CD4-positive, alpha-beta memory T cell (primary cell): ENCODE results near the gene PPP1R1C. TPM values are rescaled to one million over a fixed set of nuclear protein-coding genes. Genes with fewer than 3 reads are reported as not detected.

Experiments
- CTCF ChIA-PET: fragments of 350-600 bp; sonication (Branson Sonifier 250); formaldehyde crosslinking; loops from one replicate; lab custom pipeline; 2021; ENCODE audit warnings: inconsistent platforms; ENCODE audit not compliant: partially characterized antibody; lab: Charles Lee
- POLR2A ChIA-PET: fragments of 350-600 bp; sonication (Branson Sonifier 250); formaldehyde crosslinking; loops from one replicate; lab custom pipeline; 2021; ENCODE audit not compliant: partially characterized antibody; lab: Charles Lee
- DNase-seq, 5 donors: peaks; one replicate each; pipeline versions ENCODE4 v3.0.0 to v3.0.0-alpha.2; 2020 to 2022; ENCODE audit warnings: mixed read lengths in 1 of 5
- H3K27ac ChIP-seq: one replicate; pipeline ENCODE4 v1.7.0; 2013; ENCODE audit warnings: low read depth, low read length
- H3K27me3 ChIP-seq: 2 replicates; pipeline ENCODE4 v1.7.0; 2013; ENCODE audit warnings: mild to moderate bottlenecking, low read length, moderate library complexity; ENCODE audit not compliant: insufficient read depth
- H3K36me3 ChIP-seq: 2 replicates; pipeline ENCODE4 v1.7.0; 2013; ENCODE audit warnings: mild to moderate bottlenecking, low read length, moderate library complexity; ENCODE audit not compliant: insufficient read depth
- H3K4me1 ChIP-seq: 2 replicates; pipeline ENCODE4 v1.7.0; 2013; ENCODE audit warnings: mild to moderate bottlenecking, low read length, moderate library complexity; ENCODE audit not compliant: insufficient read depth
- H3K4me3 ChIP-seq, 2 donors: one replicate each; pipeline ENCODE4 v1.7.0; 2013; ENCODE audit warnings: low read length in 2 of 2, mild to moderate bottlenecking in 1 of 2
- H3K9me3 ChIP-seq, 2 donors: one replicate each; pipeline ENCODE4 v1.7.0; 2013; ENCODE audit warnings: low read length in 2 of 2, control low read depth in 1 of 2; ENCODE audit not compliant: control insufficient read depth in 1 of 2
- H3K27ac Mint-ChIP-seq, 7 donors: one replicate each; pipeline ENCODE4 v1.8.0; 2020 to 2021; ENCODE audit warnings: mixed read lengths in 7 of 7, mild to moderate bottlenecking in 6 of 7, inconsistent platforms in 3 of 7, moderate library complexity in 3 of 7
- H3K27me3 Mint-ChIP-seq, 2 donors: one replicate each; pipeline ENCODE4 v1.8.0; 2020 to 2021; ENCODE audit warnings: mixed read lengths in 2 of 2
- H3K36me3 Mint-ChIP-seq, 2 donors: one replicate each; pipeline ENCODE4 v1.8.0; 2020 to 2021; ENCODE audit warnings: mixed read lengths in 2 of 2, inconsistent platforms in 1 of 2, mild to moderate bottlenecking in 1 of 2
- H3K4me1 Mint-ChIP-seq, 4 donors: one replicate each; pipeline ENCODE4 v1.8.0; 2020 to 2021; ENCODE audit warnings: mixed read lengths in 4 of 4, mild to moderate bottlenecking in 1 of 4
- H3K4me3 Mint-ChIP-seq, 8 donors: one replicate each; pipeline ENCODE4 v1.8.0; 2020 to 2021; ENCODE audit warnings: mixed read lengths in 8 of 8, mild to moderate bottlenecking in 7 of 8, moderate library complexity in 6 of 8, inconsistent platforms in 3 of 8
- H3K9me3 Mint-ChIP-seq, 8 donors: one replicate each; pipeline ENCODE4 v1.8.0; 2020 to 2021; ENCODE audit warnings: mixed read lengths in 8 of 8, mild to moderate bottlenecking in 5 of 8, inconsistent platforms in 3 of 8, moderate library complexity in 1 of 8
- intact Hi-C: fragments of 100-400 bp; cut with micrococcal nuclease; formaldehyde crosslinking; loops from one replicate; pipeline ENCODE4 v1.15.1; 2023
- polyA plus RNA-seq, 2 donors: library from polyadenylated mRNA; unstranded; fragments of 300-500 nt; fragmentation: Illumina TruSeq; gene quantifications; one replicate each; pipeline ENCODE4 v1.2.3, GENCODE V29; 2021
- total RNA-seq, 2 experiments: library from RNA; stranded (reverse); gene quantifications; one replicate each; pipeline ENCODE4 v1.2.3, GENCODE V29; 2021

Gene PPP1R1C
- total RNA-seq (not detected), polyA plus RNA-seq (not detected)

- H3K4me3 Mint-ChIP-seq: no peak within 1 kb of the TSS
- Histone ChIP-seq H3K36me3 (no peaks in the 10 kb centered on the region), H3K4me3 (no peak within 1 kb of the TSS), H3K27me3 (no peaks in the 10 kb centered on the region), H3K9me3 (no peaks in the 10 kb centered on the region), H3K4me1 (no peaks in the 10 kb centered on the region), H3K27ac (no peak within 1 kb of the TSS)
- intact Hi-C loops: no loop called here
- no peak for DNase-seq
- POLR2A ChIA-PET: no interaction called here
- CTCF ChIA-PET: no interaction called here
- H3K36me3 Mint-ChIP-seq: no peaks in the 10 kb centered on the region
- H3K27ac Mint-ChIP-seq: no peak within 1 kb of the TSS
- H3K9me3 Mint-ChIP-seq: no peaks in the 10 kb centered on the region
- peaks cover 0 to 1% (median 0%) of the 10 kb centered on the region in 4 donors for H3K4me1 Mint-ChIP-seq
- peaks cover 3 to 6% of the 10 kb centered on the region in 2 donors for H3K27me3 Mint-ChIP-seq
Measured at GRCh38 chr2:181985632-181986205, at the start of gene PPP1R1C. PPP1R1C (plus strand) TSS chr2:181985853; CDS start chr2:181986111, 258 bp downstream.

GRCh38 chr2:181937473-181937872 lies 48.2 kb upstream of the PPP1R1C start:
- no peak overlapping the region for H3K4me3 Mint-ChIP-seq
- POLR2A ChIA-PET: no interaction called here
- CTCF ChIA-PET: interaction anchor here (1.9 to 2.3 kb wide), 2 partner anchors 16 to 17 kb away, joined by 6 read pairs; no protein-coding TSS in a partner anchor

GRCh38 chr2:181943411-181944124 lies 42.1 kb upstream of the PPP1R1C start:
- no peak overlapping the region for H3K4me3 ChIP-seq
- H3K4me1 ChIP-seq: no peaks in the 10 kb centered on the region
- H3K36me3 ChIP-seq: no peaks in the 10 kb centered on the region
- Mint-ChIP-seq H3K27ac (no peak overlapping the region), H3K4me3 (no peak overlapping the region), H3K4me1 (no peaks in the 10 kb centered on the region), H3K9me3 (no peaks in the 10 kb centered on the region), H3K36me3 (no peaks in the 10 kb centered on the region), H3K27me3 (peaks cover 23 to 26% of the 10 kb centered on the region in 2 donors)
- ChIA-PET CTCF (no interaction called here), POLR2A (no interaction called here)
- no peak overlapping the region for H3K27ac ChIP-seq
- no peaks in the 10 kb centered on the region for H3K27me3 ChIP-seq
- intact Hi-C loops: no loop called here
- no peaks in the 10 kb centered on the region for H3K9me3 ChIP-seq
- no peak for DNase-seq

More at GRCh38 chr2:181937473-181937872, 48.2 kb upstream of the PPP1R1C start:
- H3K36me3 ChIP-seq: no peaks in the 10 kb centered on the region
- Mint-ChIP-seq H3K27me3 (peaks cover 10 to 17% of the 10 kb centered on the region in 2 donors), H3K27ac (no peak overlapping the region), H3K4me1 (no peaks in the 10 kb centered on the region), H3K9me3 (no peaks in the 10 kb centered on the region), H3K36me3 (no peaks in the 10 kb centered on the region)
- H3K27ac ChIP-seq: no peak overlapping the region
- no peaks in the 10 kb centered on the region for H3K27me3 ChIP-seq
- DNase-seq: no peak
- H3K4me1 ChIP-seq: no peaks in the 10 kb centered on the region
- no peak overlapping the region for H3K4me3 ChIP-seq
- no peaks in the 10 kb centered on the region for H3K9me3 ChIP-seq
- intact Hi-C loops: no loop called here

GRCh38 chr2:181944164-181944913 lies 41.3 kb upstream of the PPP1R1C start:
- Histone ChIP-seq H3K27me3 (no peaks in the 10 kb centered on the region), H3K4me1 (no peaks in the 10 kb centered on the region), H3K4me3 (no peak overlapping the region), H3K27ac (no peak overlapping the region), H3K36me3 (no peaks in the 10 kb centered on the region), H3K9me3 (no peaks in the 10 kb centered on the region)
- H3K4me3 Mint-ChIP-seq: no peak overlapping the region
- H3K27me3 Mint-ChIP-seq: peaks cover 18 to 26% of the 10 kb centered on the region in 2 donors
- CTCF ChIA-PET: no interaction called here
- intact Hi-C loops: no loop called here
- no peak for DNase-seq
- no peaks in the 10 kb centered on the region for H3K9me3 Mint-ChIP-seq
- POLR2A ChIA-PET: no interaction called here
- H3K27ac Mint-ChIP-seq: no peak overlapping the region
- H3K4me1 Mint-ChIP-seq: no peaks in the 10 kb centered on the region
- H3K36me3 Mint-ChIP-seq: no peaks in the 10 kb centered on the region

- no peaks in the 10 kb centered on the region for H3K9me3 Mint-ChIP-seq
- H3K27me3 Mint-ChIP-seq: peaks cover 18 to 30% of the 10 kb centered on the region in 2 donors
- CTCF ChIA-PET: no interaction called here
Measured at GRCh38 chr2:181944914-181945291, 40.8 kb upstream of the PPP1R1C start.

GRCh38 chr2:181946444-181947127 lies 39.1 kb upstream of the PPP1R1C start:
- Mint-ChIP-seq H3K27me3 (peaks cover 19 to 31% of the 10 kb centered on the region in 2 donors), H3K9me3 (no peaks in the 10 kb centered on the region), H3K4me3 (no peak overlapping the region), H3K36me3 (no peaks in the 10 kb centered on the region), H3K27ac (no peak overlapping the region), H3K4me1 (no peaks in the 10 kb centered on the region)
- Histone ChIP-seq H3K27me3 (no peaks in the 10 kb centered on the region), H3K4me3 (no peak overlapping the region), H3K9me3 (no peaks in the 10 kb centered on the region), H3K27ac (no peak overlapping the region), H3K36me3 (no peaks in the 10 kb centered on the region), H3K4me1 (no peaks in the 10 kb centered on the region)
- DNase-seq: no peak
- ChIA-PET CTCF (no interaction called here), POLR2A (no interaction called here)
- intact Hi-C loops: no loop called here

More at GRCh38 chr2:181944914-181945291, 40.8 kb upstream of the PPP1R1C start:
- POLR2A ChIA-PET: no interaction called here
- Mint-ChIP-seq H3K4me3 (no peak overlapping the region), H3K36me3 (no peaks in the 10 kb centered on the region), H3K27ac (no peak overlapping the region), H3K4me1 (no peaks in the 10 kb centered on the region)
- Histone ChIP-seq H3K27ac (no peak overlapping the region), H3K4me3 (no peak overlapping the region), H3K27me3 (no peaks in the 10 kb centered on the region), H3K9me3 (no peaks in the 10 kb centered on the region), H3K4me1 (no peaks in the 10 kb centered on the region), H3K36me3 (no peaks in the 10 kb centered on the region)
- intact Hi-C loops: no loop called here
- DNase-seq: no peak

GRCh38 chr2:181947273-181947672 lies 38.4 kb upstream of the PPP1R1C start:
- Mint-ChIP-seq H3K4me3 (no peak overlapping the region), H3K36me3 (no peaks in the 10 kb centered on the region), H3K27me3 (peaks cover 19 to 26% of the 10 kb centered on the region in 2 donors), H3K9me3 (no peaks in the 10 kb centered on the region), H3K4me1 (no peaks in the 10 kb centered on the region), H3K27ac (no peak overlapping the region)
- no peak overlapping the region for H3K4me3 ChIP-seq
- H3K27me3 ChIP-seq: no peaks in the 10 kb centered on the region
- intact Hi-C loops: no loop called here
- H3K27ac ChIP-seq: no peak overlapping the region
- no peaks in the 10 kb centered on the region for H3K9me3 ChIP-seq
- ChIA-PET CTCF (no interaction called here), POLR2A (no interaction called here)
- DNase-seq: no peak
- H3K36me3 ChIP-seq: no peaks in the 10 kb centered on the region
- H3K4me1 ChIP-seq: no peaks in the 10 kb centered on the region
